HG02981 (cell line): ENCODE results near the gene CUX1.

Experiments used
- ATAC-seq: cut with Tn5 transposase; IDR thresholded peaks from one replicate; pipeline ENCODE4 v1.9.1; 2021; ENCODE audit warnings: mild to moderate bottlenecking, moderate library complexity; ENCODE audit not compliant: unreplicated experiment

Gene CUX1, protein sequence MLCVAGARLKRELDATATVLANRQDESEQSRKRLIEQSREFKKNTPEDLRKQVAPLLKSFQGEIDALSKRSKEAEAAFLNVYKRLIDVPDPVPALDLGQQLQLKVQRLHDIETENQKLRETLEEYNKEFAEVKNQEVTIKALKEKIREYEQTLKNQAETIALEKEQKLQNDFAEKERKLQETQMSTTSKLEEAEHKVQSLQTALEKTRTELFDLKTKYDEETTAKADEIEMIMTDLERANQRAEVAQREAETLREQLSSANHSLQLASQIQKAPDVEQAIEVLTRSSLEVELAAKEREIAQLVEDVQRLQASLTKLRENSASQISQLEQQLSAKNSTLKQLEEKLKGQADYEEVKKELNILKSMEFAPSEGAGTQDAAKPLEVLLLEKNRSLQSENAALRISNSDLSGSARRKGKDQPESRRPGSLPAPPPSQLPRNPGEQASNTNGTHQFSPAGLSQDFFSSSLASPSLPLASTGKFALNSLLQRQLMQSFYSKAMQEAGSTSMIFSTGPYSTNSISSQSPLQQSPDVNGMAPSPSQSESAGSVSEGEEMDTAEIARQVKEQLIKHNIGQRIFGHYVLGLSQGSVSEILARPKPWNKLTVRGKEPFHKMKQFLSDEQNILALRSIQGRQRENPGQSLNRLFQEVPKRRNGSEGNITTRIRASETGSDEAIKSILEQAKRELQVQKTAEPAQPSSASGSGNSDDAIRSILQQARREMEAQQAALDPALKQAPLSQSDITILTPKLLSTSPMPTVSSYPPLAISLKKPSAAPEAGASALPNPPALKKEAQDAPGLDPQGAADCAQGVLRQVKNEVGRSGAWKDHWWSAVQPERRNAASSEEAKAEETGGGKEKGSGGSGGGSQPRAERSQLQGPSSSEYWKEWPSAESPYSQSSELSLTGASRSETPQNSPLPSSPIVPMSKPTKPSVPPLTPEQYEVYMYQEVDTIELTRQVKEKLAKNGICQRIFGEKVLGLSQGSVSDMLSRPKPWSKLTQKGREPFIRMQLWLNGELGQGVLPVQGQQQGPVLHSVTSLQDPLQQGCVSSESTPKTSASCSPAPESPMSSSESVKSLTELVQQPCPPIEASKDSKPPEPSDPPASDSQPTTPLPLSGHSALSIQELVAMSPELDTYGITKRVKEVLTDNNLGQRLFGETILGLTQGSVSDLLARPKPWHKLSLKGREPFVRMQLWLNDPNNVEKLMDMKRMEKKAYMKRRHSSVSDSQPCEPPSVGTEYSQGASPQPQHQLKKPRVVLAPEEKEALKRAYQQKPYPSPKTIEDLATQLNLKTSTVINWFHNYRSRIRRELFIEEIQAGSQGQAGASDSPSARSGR (N-terminal part only)

DNA sequence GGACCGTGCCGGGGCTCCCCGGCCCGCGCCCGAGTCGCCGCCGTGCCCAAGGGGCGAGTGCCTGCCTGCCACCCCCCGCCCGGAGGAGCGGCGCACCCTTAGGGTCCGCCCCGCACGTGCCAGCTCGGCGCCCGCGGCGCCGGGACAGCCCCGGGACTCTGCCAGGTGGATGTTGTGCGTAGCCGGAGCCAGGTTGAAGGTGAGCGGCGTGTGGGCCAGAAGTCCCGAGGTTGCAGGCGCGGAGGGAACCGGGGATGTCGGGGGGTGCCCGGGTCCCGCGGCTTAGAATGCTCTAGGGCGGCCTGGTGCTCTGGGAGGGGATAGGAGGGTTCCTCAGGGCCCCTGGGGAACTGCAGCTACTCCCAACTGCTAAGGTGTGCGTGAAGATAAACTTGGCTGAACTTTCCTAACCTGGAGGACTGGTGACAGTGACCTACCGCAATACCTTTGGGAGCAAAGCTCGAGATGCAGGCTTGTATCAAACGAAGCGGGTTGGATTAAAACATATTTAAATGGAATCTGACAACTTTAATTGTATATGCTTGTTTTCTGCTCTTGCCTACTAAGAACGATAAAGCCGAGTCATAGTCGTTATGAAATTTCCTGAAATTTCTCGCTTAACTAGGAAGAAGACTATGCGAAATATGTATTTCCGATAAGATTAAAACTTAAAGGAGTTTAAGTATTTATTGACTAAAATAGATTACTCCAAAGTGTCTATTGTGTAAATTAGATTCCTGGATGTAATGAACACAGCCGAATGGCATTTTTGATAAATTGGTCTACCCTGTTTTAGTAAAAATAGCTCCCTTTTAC lies at the start of gene CUX1:
Gene CUX1, plus strand, starts transcription at position 156 of the 816 bp plus-strand sequence. Its CDS starts 14 bp downstream, at position 170.
- no peak for ATAC-seq

DNA sequence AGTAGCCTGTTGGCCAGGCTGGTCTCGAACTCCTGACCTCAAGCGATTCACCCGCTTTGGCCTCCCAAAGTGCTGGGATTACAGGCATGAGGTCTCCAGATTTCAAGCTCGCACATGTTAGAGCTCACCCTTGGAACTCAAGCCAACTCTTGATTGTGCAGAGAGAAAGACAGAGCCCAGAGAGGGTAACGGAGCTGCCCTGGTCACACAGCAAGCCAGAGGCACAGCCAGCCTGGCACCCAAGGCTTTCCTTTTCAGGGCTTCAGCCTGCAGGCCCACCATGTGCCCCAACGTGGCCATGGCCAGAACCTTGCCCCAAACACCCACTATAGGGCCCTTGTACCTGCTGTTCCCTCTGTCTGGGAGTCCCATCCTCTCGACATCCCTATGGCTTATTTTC lies 49.1 kb upstream of the CUX1 start:
- ATAC-seq = no peak

DNA sequence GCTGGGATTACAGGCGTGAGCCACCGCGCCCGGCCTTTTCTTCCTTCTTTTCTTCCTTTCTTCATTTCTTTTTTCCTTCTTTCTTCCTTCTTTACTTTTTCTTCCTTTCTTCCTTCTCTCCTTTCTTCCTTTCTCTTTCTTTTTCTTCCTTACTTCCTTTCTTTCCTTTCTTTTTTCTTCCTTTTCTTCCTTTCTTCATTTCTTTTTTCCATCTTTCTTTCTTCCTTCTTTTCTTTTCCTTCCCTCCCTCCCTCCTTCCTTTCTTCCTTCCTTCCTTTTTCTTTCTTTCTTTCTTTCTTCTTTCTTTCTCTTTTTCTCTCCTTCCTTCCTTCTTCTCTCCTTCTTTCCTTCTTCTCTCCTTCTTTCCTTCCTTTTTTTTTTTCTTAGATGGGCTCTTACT lies 47.0 kb upstream of the CUX1 start:
- no peak for ATAC-seq

DNA sequence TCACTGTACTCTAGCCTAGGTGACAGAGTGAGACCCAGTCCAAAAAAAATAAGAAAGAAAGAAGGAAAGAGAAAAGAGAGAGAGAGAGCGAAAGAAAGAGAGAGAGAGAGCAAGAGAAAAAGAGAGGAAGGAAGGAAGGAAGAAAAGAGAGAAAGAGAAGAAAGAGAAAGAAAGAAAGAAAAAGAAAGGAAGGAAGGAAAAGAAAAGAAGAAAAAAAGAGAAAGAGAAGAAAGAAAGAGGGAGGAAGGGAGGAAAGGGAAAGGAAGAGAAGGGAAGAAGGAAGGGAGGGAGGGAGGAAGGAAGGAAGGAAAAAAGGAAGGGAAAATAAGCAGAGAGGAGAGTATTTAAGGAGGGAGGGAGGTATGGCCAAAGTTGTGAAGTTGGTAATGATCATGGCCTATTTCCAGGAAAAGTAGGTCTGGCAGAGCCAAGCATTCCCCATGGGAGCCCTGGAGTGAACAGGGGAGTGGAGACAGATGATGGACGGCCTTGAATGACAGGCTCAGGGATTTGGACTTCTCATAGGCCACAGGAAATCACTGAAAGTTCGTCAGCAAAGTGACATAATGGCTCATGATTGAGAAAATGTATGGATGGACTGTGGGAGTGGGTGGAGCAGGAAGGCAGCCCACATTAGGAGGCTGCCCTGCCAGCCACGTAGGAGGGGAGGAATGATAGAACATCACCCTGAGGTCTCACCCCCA lies 44.8 kb upstream of the CUX1 start:
- no peak for ATAC-seq

DNA sequence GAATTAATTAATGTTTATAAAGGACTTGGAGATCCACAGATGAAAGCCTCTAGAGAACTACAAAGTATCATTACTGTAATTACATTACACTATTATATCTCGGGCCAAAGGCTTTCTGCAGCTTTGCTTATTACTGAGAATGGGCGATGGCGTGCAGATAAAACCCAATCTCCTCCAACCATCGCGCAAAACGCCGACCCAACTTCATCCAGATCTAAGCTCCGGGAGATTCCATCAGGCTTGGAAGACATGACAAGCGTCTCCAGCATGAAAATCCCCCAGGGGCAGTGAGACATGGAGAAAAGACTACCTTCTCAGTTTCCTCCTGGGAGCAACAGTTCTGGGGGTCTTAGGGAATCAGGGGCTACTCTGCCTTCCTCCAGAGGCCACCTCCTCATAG lies 42.2 kb upstream of the CUX1 start:
- no peak for ATAC-seq

DNA sequence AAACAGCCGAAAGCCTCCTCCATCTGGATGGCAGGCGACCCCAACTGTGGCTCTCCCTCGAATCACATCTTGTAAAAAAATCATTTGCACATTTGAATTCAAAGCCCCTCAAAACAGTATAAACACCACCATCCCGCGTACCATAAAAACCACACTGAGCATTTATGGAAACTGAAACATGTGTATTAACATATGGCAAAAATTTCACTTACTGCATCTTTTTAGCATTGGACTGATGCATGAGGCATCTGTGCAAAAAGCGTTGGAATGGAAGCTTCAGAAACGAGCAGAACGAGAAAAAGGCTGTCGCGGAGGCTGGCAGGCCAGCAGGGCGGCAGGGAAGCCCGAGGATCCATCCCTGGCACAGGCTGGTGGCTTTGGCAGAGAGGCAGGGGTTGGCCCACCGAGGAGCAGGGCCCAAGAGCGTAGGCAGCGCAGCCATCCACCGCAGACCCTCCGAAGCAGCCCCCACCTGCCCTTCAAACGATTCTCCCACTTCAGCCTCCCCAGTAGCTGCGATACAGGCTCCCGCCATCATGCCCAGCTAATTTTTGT lies 39.3 kb upstream of the CUX1 start:
- no peak for ATAC-seq

DNA sequence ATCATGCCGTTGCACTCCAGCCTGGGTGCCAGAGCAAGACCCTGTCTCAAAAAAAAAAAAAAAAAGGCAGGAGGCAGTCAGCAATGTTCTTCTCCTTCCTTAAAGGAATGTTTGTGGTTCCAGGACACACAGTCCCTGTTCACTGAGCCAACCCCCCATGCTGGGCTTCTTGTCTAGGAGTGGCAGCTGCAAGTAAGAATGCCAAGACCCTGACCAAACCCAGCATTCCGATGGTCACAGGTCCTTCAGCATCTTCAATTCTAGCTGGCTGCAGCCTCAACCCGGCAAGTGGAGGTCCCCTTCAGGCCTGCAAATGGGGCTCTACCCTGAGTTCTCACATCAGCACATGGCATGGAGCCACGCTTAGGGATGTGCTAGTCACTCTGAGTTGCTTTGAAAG lies 38.2 kb upstream of the CUX1 start:
- no peak for ATAC-seq

DNA sequence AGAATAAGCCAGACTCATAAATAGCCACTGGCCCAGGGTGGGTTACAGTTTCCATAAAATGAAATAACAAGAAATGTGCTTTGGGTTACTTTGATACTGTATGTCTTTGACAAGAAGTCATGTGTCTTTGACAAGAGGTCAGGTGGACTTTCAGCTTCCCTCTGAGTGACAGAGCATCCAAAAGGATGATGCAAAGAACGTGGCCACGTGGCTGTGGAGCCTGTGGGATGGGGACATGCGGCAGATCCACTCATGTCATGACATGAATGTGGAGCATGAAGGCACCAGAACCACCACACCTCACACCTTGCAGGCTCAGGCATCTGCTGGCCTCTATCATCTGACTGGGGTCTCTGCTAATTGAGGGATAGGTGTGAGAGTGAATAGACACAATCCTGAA lies 37.1 kb upstream of the CUX1 start:
- no peak for ATAC-seq

DNA sequence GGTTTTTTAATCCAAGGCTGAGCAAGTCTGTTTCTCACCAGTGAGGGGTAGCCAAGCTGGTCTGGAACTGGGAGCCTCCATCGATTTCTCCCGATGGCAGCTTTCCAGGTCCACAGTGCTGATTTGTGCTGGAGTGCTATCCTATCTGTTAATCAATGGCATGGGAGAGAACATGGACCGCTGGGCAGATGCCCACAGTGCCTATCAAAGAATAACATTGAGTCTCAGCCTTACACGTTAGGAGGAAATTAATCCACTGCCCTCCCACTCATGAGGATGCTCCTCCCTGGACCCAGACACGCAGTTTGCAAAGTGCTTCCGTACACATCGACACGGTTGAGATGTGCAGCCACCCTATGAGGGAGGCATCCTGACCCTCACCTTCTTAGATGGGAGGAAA lies 36.0 kb upstream of the CUX1 start:
- ATAC-seq = no peak

DNA sequence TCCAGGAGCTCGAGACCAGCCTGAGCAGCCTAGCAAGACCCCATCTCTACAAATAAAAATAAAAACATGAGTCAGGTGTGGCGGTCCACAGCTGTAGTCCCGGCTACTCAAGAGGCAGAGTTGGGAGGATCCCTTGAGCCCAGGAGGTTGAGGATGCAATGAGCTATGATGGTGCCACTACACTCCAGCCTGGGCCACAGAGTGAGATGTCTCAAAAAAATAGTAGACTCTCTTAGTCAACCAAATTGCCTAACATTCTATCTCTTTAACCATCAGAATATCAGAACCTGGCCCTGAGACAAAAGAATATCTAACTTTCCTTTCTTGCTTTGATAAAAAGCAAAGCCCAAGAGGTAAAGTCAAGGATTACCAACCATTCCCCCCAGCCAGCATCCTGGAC lies 35.0 kb upstream of the CUX1 start:
- ATAC-seq = no peak

DNA sequence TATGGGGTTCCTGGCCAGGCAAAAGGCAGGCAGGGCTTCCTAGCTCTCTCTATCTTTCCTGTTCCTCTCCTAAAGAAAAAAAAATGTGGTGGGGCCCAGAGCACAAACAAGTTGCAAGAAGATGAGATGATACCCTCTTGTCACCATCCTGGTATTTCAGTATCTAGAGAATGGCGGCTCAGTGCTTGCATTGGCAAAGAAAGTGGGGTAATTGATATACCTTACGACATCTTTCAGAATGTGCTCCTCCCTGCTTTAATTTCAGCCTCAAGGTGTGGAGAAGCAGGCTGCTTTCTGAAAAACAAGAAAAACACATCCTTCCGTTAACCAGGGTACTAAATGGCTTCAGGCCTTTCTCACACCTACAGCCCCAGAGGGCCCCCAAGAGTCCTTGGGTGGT lies 34.5 kb upstream of the CUX1 start:
- ATAC-seq = no peak

DNA sequence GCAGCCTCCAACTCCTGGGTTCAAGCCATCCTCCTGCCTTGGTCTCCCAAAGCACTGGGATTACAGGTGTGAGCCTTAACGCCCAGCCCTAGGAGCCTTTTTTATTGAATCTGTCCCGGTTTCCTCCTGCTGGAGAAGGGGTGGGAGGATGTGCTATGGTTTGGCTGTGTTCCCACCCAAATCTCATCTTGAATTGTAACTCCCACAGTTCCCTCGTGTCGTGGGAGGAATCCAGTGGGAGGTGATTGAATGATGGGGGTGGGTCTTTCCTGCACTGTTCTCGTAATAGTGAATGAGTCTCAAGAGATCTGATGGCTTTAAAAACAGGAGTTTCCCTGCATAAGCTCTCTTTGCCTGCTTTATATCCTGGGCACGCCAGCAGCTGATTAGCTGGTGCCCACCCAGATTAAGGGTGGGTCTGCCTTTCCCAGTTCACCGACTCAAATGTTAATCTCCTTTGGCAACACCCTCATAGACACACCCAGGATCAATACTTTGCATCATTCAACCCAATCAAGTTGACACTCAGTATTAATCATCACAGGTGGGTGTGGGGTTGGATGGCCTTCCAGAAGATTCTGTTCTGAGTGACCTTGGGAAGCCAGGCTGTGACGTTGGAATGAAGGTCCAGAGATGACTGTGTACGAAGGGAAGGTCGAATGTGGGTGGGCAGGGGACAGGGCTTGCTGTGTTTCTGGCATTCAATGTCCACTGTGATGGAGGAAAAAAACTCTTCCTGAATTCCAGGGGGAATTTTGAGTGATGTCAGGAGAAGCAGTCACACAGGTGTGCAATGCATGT lies 33.8 kb upstream of the CUX1 start:
- no peak for ATAC-seq

DNA sequence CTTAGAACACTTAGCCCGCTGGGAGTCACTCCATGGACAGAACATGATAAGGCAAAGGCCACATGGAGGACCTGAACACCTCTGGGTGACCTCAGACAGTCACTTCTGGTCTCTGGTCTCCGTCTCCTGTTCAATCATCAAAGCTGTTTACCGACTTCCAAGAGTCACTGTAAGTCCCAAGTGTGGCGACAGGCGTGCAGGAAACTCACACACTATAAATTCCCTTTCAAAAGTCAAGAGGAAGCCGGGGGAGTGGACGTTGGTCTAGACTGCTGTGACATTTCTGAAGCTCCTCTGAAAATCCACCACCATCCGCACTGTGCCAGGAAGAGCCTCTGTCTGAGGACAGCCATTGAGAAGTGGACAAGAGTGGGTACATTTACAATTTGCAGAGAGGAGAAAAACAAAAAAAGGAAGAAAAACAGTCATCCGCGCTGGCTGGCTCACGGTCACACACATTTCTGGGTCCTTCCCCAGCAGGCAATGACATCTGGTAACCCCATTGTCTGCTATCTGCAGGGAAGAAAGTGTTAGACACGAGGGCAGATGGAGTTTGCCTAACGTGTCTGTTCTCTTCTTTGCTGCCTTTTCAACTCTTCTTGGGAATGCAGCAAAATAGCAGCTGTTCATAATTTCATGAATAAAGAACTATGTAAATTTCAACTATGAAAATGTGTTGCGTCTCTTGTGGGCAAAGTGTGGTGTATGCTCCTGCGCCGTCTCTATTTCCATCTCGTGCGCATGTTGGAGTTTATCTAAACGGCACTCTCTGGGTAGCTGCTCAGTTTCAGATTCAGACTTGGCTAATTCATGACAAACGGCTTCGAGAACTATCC lies 32.9 kb upstream of the CUX1 start:
- ATAC-seq = no peak

DNA sequence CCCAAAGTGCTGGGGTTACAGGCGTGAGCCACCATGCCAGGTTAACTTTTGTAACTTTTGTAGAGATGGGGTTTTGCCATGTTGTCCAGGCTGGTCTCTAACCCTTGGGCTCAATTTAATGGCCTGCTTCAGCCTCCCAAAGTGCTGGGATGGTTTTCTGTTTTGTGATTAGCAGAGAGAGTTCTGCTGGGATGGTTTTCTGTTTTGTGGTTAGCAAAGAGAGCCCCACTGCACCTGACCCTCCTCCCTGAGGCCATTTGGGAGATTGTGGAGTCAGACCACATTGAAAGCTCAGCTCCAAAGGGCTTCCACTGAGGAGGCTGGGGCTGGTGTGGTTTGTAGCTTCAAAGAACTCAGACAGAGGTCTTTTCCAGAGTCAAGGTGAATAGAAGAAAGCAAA lies 29.6 kb upstream of the CUX1 start:
- ATAC-seq = no peak

DNA sequence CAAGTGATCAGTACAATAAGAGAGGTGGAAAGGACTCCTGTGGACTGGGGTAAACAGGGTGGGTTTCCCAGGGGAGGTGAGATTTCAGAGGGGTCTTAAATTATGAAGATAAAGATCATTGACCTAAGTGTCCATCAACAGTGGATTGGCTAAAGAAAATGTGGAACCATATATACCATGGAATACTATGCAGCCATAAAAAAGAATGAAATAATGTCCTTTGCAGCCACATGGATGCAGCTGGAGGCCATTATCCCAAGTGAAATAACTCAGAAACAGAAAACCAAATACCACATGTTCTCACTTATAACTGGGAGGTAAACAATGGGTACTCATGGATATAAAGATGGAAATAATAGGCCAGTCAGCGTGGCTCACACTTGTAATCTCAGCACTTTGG lies 28.9 kb upstream of the CUX1 start:
- ATAC-seq = no peak

DNA sequence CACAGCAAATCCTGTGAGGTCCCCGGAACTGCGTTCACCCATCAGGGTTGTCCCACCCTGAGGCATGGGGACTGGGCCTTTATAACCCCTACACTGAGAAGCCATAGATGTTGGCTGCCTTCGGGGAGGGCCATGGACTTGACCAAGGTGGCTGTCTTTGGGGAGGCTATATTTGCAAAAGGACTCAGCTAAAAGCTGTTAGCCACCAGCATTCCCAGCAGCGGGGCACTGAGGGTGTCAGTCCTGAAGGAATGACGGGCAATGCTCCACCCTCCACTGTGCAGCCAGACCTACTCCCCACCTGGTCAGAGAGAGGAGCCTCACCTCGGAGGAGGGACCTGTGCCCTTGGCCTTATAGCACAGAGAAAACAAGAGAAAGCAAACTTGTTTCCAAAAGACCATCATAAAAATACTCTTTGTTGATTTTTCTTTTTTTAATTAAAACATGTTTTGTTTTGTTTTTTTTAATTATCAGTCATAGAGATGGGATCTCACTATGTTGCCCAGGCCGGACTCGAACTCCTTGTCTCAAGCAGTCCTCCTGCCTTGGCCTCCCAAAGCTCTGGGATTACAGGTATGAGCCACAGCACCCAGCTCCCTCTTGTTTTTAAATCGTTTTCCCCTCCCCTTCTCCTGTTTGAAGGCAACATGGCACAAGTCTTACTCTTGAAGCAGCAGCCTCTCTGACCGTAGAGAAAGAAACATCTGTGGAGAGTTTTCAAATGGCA lies 26.7 kb upstream of the CUX1 start:
- no peak for ATAC-seq

DNA sequence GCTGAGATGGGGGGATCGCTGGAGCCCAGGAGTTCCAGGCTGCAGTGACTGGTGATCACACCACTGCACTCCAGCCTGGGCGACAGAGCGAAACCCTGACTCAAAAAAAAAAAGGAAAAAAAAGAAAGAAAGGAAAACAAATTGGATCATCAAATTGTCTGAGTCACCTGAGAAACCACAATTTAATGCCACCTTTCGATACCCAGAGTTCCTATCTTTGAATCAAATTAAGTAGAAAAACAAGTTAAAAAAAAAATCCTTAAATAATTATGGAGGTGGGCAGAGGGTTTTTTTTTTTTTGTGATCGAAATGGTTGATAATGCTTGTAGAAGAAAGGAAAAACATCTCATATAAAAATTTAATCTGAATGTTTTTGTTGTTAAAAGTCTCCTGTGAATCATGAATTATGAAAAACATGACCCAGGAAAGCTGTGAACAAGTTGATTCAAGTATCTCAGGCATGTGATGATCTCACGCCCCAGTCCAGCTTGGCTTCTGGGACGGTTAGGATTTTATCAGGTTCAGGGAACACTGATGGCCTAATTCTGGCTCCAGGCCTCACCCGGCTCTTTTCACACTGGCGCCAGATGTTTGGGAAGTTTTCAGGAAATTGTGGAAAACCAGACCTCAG lies 25.3 kb upstream of the CUX1 start:
- no peak for ATAC-seq
